ENCODE measurements around the gene TBC1D19. TPM values are rescaled to one million over a fixed set of nuclear protein-coding genes. Genes with fewer than 3 reads are reported as not detected.

TBC1D19 gene
- total RNA-seq, 3 donors from 2014 or later = 14.9 to 27.2 (median 23.9) TPM

DNA sequence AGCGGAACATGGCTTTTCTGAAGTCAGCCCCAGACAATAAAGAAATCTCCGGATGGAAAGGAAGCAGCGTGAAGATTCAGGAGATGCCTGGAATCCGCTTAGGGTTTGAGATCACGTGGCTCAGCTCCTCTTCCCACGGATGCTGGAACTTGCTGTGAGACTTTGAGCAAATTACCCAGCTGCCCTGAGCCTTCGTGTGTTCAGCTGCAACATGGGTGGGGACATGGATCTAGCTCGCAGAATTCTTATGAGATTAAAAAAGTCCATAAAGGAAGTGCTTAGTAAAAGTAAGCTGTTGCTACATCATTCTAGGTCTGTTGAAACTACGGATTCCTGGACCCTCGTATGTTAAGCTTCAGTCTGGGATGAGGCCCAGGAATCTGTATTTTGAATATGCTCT is 221.0 kb downstream of the TBC1D19 start:
- no peaks in the 10 kb centered on the region for H3K4me1 ChIP-seq
- H3K4me3 ChIP-seq = peak overlapping the region in 1 of 3 donors; percentile 22
- no peaks in the 10 kb centered on the region for H3K36me3 ChIP-seq
- no peak for DNase-seq (ENCODE audit: low spot score in 2 of 2)
- intact Hi-C loops (cut with DNase I; ENCODE audit: low total_unique reads) = no loop called here
- H3K9me3 ChIP-seq = no peaks in the 10 kb centered on the region
- H3K27ac ChIP-seq = peak overlapping the region in 1 of 2 donors; percentile 32
- no peak for TF ChIP-seq POLR2A (IDR thresholded peaks at IDR 0.05)
- TF ChIP-seq, protein P1, sequence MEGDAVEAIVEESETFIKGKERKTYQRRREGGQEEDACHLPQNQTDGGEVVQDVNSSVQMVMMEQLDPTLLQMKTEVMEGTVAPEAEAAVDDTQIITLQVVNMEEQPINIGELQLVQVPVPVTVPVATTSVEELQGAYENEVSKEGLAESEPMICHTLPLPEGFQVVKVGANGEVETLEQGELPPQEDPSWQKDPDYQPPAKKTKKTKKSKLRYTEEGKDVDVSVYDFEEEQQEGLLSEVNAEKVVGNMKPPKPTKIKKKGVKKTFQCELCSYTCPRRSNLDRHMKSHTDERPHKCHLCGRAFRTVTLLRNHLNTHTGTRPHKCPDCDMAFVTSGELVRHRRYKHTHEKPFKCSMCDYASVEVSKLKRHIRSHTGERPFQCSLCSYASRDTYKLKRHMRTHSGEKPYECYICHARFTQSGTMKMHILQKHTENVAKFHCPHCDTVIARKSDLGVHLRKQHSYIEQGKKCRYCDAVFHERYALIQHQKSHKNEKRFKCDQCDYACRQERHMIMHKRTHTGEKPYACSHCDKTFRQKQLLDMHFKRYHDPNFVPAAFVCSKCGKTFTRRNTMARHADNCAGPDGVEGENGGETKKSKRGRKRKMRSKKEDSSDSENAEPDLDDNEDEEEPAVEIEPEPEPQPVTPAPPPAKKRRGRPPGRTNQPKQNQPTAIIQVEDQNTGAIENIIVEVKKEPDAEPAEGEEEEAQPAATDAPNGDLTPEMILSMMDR (IDR thresholded peaks at IDR 0.05) = no peak
- TF ChIP-seq POLR2AphosphoS5 (IDR thresholded peaks at IDR 0.05) = no peak
- H3K27me3 ChIP-seq = no peaks in the 10 kb centered on the region

Other genes starting within 250 kb of the TBC1D19 start
- gene CCKAR, start 93.6 kb upstream of the TBC1D19 start, total RNA-seq = not detected